Measurements from ENCODE around the gene SARDH. TPM values are rescaled to one million over a fixed set of nuclear protein-coding genes. Genes with fewer than 3 reads are reported as not detected.
"Not testable (repeated sequence)": the region's sequence is repeated elsewhere in the genome, so short reads cannot be mapped to it uniquely, and the experiment has no call there.

Gene SARDH
- total RNA-seq, 2 donors from 2014 or later: 20.2 to 61.0 TPM

DNA sequence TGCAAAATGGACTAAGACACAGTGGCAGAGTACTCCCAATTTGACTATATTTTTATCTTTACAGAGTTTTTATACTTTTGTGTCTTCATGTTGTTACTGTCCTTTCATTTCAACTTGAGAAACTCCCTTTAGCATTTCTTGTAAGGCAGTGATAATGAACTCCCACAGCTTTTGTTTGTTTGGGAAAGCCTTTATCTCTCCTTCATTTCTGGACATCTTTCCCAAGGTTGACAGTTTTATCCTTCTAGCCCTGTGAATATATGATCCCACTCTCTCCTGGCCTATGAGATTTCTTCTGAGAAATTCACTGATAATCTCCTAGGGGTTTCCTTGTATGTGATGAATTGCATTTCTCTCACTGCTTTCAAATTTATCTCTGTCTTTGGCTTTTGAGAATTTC, 9.2 kb upstream of the SARDH start:
- no peak for DNase-seq
- Histone ChIP-seq H3K36me3 (replicated peaks in 1 of 2; ENCODE audit: insufficient read depth in 1 of 2, low read depth in 2 of 2) (no peaks in the 10 kb centered on the region), H3K9me3 (no peaks in the 10 kb centered on the region), H3K4me3 (no peak overlapping the region), H3K27me3 (no peaks in the 10 kb centered on the region), H3K27ac (no peak overlapping the region), H3K4me1 (peaks cover 3% of the 10 kb centered on the region)
- no peak for ATAC-seq
- TF ChIP-seq, protein P1, sequence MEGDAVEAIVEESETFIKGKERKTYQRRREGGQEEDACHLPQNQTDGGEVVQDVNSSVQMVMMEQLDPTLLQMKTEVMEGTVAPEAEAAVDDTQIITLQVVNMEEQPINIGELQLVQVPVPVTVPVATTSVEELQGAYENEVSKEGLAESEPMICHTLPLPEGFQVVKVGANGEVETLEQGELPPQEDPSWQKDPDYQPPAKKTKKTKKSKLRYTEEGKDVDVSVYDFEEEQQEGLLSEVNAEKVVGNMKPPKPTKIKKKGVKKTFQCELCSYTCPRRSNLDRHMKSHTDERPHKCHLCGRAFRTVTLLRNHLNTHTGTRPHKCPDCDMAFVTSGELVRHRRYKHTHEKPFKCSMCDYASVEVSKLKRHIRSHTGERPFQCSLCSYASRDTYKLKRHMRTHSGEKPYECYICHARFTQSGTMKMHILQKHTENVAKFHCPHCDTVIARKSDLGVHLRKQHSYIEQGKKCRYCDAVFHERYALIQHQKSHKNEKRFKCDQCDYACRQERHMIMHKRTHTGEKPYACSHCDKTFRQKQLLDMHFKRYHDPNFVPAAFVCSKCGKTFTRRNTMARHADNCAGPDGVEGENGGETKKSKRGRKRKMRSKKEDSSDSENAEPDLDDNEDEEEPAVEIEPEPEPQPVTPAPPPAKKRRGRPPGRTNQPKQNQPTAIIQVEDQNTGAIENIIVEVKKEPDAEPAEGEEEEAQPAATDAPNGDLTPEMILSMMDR (IDR thresholded peaks at IDR 0.05): no peak
- TF ChIP-seq POLR2A (IDR thresholded peaks at IDR 0.05): no peak
- intact Hi-C loops (cut with DNase I): no loop called here

DNA sequence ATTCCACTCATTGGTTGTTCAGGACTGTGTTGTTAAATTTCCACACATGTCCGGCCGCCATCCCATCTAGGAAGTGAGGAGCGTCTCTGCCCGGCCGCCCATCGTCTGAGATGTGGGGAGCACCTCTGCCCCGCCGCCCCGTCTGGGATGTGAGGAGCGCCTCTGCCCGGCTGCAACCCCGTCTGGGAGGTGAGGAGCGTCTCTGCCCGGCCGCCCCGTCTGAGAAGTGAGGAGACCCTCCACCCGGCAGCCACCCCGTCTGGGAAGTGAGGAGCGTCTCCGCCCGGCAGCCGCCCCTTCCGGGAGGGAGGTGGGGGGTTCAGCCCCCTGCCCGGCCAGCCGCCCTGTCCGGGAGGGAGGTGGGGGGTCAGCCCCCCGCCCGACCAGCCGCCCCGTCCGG, 6.4 kb upstream of the SARDH start:
- H3K36me3 ChIP-seq (replicated peaks in 1 of 2; ENCODE audit: insufficient read depth in 1 of 2, low read depth in 2 of 2); H3K9me3 ChIP-seq; ATAC-seq; H3K4me3 ChIP-seq; H3K4me1 ChIP-seq; H3K27me3 ChIP-seq; intact Hi-C loops (cut with DNase I); H3K27ac ChIP-seq; DNase-seq: not testable (repeated sequence)
- WGBS, 2 donors: 75 to 99% methylated on average over 8 to 9 of the region's 31 CpGs

DNA sequence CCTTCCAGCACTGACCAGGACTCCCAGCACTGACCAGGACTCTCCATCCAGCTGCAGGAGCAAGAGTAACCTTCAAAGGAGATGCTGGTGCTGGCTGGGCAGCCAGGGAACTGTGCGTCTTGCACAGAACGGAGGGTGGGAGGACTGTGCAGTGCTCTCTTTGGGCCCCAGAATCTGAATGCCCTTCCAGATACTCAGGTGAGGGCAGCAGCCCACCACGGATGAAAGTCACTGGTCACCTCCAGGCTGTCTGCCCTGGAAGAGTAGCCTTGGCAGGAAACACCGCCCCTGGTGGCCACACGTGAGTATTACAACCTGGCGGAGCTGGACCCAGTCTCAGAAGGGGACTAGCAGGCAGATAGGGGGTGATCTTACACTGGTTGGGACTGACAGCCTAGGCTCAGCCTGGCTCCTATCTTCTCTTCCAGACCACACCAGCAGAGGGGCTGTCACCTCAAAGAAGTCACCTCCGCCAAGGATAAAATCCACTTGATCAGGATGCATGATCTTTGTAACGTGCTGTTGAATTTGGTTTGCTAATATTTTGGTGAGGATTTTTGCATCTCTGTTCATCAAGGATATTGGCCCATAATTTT, 4.8 kb upstream of the SARDH start:
- TF ChIP-seq, protein P1 (IDR thresholded peaks at IDR 0.05): peak; percentile 84 to 97 (median 92)
- TF ChIP-seq POLR2A (IDR thresholded peaks at IDR 0.05): no peak
- no peaks in the 10 kb centered on the region for H3K36me3 ChIP-seq (replicated peaks in 1 of 2; ENCODE audit: insufficient read depth in 1 of 2, low read depth in 2 of 2)
- 20 to 23% methylated on average over 7 to 8 of the region's 8 CpGs for WGBS, 2 donors
- DNase-seq (peak; percentile 63 to 79 (median 74)), ATAC-seq (peak; percentile 70)
- intact Hi-C loops (cut with DNase I): no loop called here
- peaks cover 12% of the 10 kb centered on the region for H3K4me1 ChIP-seq
- H3K27me3 ChIP-seq: no peaks in the 10 kb centered on the region
- H3K9me3 ChIP-seq: no peaks in the 10 kb centered on the region
- H3K4me3 ChIP-seq: no peak overlapping the region
- no peak overlapping the region for H3K27ac ChIP-seq

DNA sequence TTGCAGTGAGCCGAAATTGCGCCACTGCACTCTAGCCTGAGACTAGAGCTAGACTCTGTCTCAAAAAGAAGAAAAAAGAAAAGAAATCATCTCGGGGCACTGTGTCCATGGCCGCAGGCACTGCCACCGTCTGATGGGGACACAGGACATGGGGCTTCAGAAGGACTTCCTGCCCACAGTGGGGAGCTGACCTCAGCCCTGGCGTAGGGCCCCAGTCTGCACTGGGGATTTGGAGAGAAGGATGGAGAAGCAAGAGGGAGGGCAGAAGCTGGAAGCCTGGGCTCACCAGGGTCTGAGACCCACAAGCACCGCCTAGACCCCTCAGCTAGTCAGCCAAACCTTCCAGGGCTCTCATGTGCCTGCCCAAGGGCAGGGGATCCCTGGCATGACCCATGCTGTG, 4.1 kb upstream of the SARDH start:
- H3K27ac ChIP-seq: no peak overlapping the region

GRCh38 chr9:133741716-133742115, 3.6 kb upstream of the SARDH start:
- TF ChIP-seq, protein P1 (IDR thresholded peaks at IDR 0.05): no peak
- TF ChIP-seq POLR2A (IDR thresholded peaks at IDR 0.05): no peak
- H3K27ac ChIP-seq: no peak overlapping the region
- H3K4me3 ChIP-seq: no peak overlapping the region
- 88 to 93% methylated on average over 13 to 14 of the region's 14 CpGs for WGBS, 2 donors
- no peaks in the 10 kb centered on the region for H3K36me3 ChIP-seq (replicated peaks in 1 of 2; ENCODE audit: insufficient read depth in 1 of 2, low read depth in 2 of 2)
- no peak for DNase-seq
- no peak for ATAC-seq
- no peaks in the 10 kb centered on the region for H3K27me3 ChIP-seq
- H3K4me1 ChIP-seq: peaks cover 24% of the 10 kb centered on the region
- H3K9me3 ChIP-seq: no peaks in the 10 kb centered on the region
- intact Hi-C loops (cut with DNase I): no loop called here

More for the DNA sequence above, 4.1 kb upstream of the SARDH start:
- Histone ChIP-seq H3K4me1 (peaks cover 19% of the 10 kb centered on the region), H3K36me3 (replicated peaks in 1 of 2; ENCODE audit: insufficient read depth in 1 of 2, low read depth in 2 of 2) (no peaks in the 10 kb centered on the region), H3K27me3 (no peaks in the 10 kb centered on the region), H3K9me3 (no peaks in the 10 kb centered on the region), H3K4me3 (no peak overlapping the region)
- DNase-seq: no peak
- intact Hi-C loops (cut with DNase I): no loop called here
- no peak for ATAC-seq
- 88 to 90% methylated on average over 7 of the region's 7 CpGs for WGBS, 2 donors
- TF ChIP-seq, protein P1 (IDR thresholded peaks at IDR 0.05): no peak
- TF ChIP-seq POLR2A (IDR thresholded peaks at IDR 0.05): no peak
